Osteoblast (primary cell): Measurements from ENCODE around the gene RGS5. TPM values are rescaled to one million over a fixed set of nuclear protein-coding genes. Genes with fewer than 3 reads are reported as not detected.

Experiments used
- DNase-seq: peaks from one replicate; pipeline ENCODE4 v3.0.0; 2011; ENCODE audit warnings: low spot score, mixed read lengths; ENCODE audit not compliant: insufficient read length; ENCODE audit errors: missing footprints
- H2AFZ ChIP-seq: 2 replicates; pipeline ENCODE4 v1.6.0; 2011; ENCODE audit warnings: mild to moderate bottlenecking, low read length
- H3K27ac ChIP-seq: 2 replicates; pipeline ENCODE4 v1.5.1; 2011; ENCODE audit warnings: mild to moderate bottlenecking, low read depth, low read length, moderate library complexity
- H3K27me3 ChIP-seq: 2 replicates; pipeline ENCODE4 v1.6.0; 2012; ENCODE audit warnings: mild to moderate bottlenecking, control low read depth, inconsistent platforms, low read length, moderate library complexity; ENCODE audit not compliant: insufficient read depth
- H3K36me3 ChIP-seq: 2 replicates; pipeline ENCODE4 v1.5.1; 2011; ENCODE audit warnings: mild to moderate bottlenecking, low read length, control low read depth, moderate library complexity; ENCODE audit not compliant: insufficient read depth
- H3K4me1 ChIP-seq: 2 replicates; pipeline ENCODE4 v1.5.1; 2011; ENCODE audit warnings: mild to moderate bottlenecking, low read length, control low read depth, moderate library complexity; ENCODE audit not compliant: insufficient read depth
- H3K4me2 ChIP-seq: 2 replicates; pipeline ENCODE4 v1.6.0; 2011; ENCODE audit warnings: mild to moderate bottlenecking, low read length; ENCODE audit not compliant: insufficient read depth
- H3K4me3 ChIP-seq: fragments of 200-600 bp; sonication (generic); 3 replicates; pipeline ENCODE4 v1.5.1; 2012; ENCODE audit warnings: mild to moderate bottlenecking, low read length, inconsistent platforms; ENCODE audit not compliant: insufficient read depth
- H3K79me2 ChIP-seq: 2 replicates; pipeline ENCODE4 v1.6.0; 2012; ENCODE audit warnings: mild to moderate bottlenecking, low read length, control low read depth, inconsistent platforms; ENCODE audit not compliant: insufficient read depth
- H3K9me3 ChIP-seq: 2 replicates; pipeline ENCODE4 v1.5.1; 2011; ENCODE audit warnings: low read depth, low read length, control low read depth
- H4K20me1 ChIP-seq: 2 replicates; pipeline ENCODE4 v1.6.0; 2012; ENCODE audit warnings: mild to moderate bottlenecking, low read length, control low read depth; ENCODE audit not compliant: insufficient read depth
- CTCF ChIP-seq: IDR thresholded peaks from 2 replicates; pipeline ENCODE4 v1.5.1; 2011; ENCODE audit warnings: mild to moderate bottlenecking, low read depth, low read length, moderate library complexity; ENCODE audit errors: extremely low read depth
- total RNA-seq: library from RNA; depleted of rRNA; stranded (reverse); fragments of >200 nt; gene quantifications from 2 replicates; pipeline ENCODE4 v1.2.3, GENCODE V29; 2012

Gene RGS5
- total RNA-seq, 1 donor = 1.8 TPM

- H3K36me3 ChIP-seq = no peaks in the 10 kb centered on the region
- no peaks in the 10 kb centered on the region for H3K27me3 ChIP-seq
- H3K4me3 ChIP-seq = no peak overlapping the region
- no peaks in the 10 kb centered on the region for H4K20me1 ChIP-seq
- H3K27ac ChIP-seq = no peak overlapping the region
- no peak for DNase-seq
- H3K4me1 ChIP-seq = no peaks in the 10 kb centered on the region
- no peak overlapping the region for H2AFZ ChIP-seq
- H3K79me2 ChIP-seq = no peaks in the 10 kb centered on the region
- no peak overlapping the region for H3K4me2 ChIP-seq
- no peaks in the 10 kb centered on the region for H3K9me3 ChIP-seq
- no peak for TF ChIP-seq CTCF
These were observed 58.3 kb downstream of the RGS5 start for GRCh38 chr1:163144418-163144817.

GRCh38 chr1:163142152-163142551 lies 60.6 kb downstream of the RGS5 start:
- Histone ChIP-seq H3K27me3 (no peaks in the 10 kb centered on the region), H3K4me3 (no peak overlapping the region), H4K20me1 (no peaks in the 10 kb centered on the region), H3K79me2 (no peaks in the 10 kb centered on the region), H3K36me3 (no peaks in the 10 kb centered on the region), H2AFZ (no peak overlapping the region), H3K4me1 (no peaks in the 10 kb centered on the region), H3K4me2 (no peak overlapping the region), H3K27ac (no peak overlapping the region), H3K9me3 (no peaks in the 10 kb centered on the region)
- DNase-seq = no peak
- no peak for TF ChIP-seq CTCF

GRCh38 chr1:163141556-163141955 lies 61.2 kb downstream of the RGS5 start:
- DNase-seq = no peak
- Histone ChIP-seq H3K4me2 (no peak overlapping the region), H3K9me3 (no peaks in the 10 kb centered on the region), H3K36me3 (no peaks in the 10 kb centered on the region), H3K27me3 (no peaks in the 10 kb centered on the region), H4K20me1 (no peaks in the 10 kb centered on the region), H3K4me1 (no peaks in the 10 kb centered on the region), H3K79me2 (no peaks in the 10 kb centered on the region), H3K27ac (no peak overlapping the region), H2AFZ (no peak overlapping the region), H3K4me3 (no peak overlapping the region)
- no peak for TF ChIP-seq CTCF

GRCh38 chr1:163137556-163138265 lies 65.0 kb downstream of the RGS5 start:
- no peak for TF ChIP-seq CTCF
- Histone ChIP-seq H3K36me3 (no peaks in the 10 kb centered on the region), H3K4me1 (no peaks in the 10 kb centered on the region)

More at GRCh38 chr1:163137556-163138265, 65.0 kb downstream of the RGS5 start:
- Histone ChIP-seq H3K4me3 (no peak overlapping the region), H4K20me1 (no peaks in the 10 kb centered on the region), H3K9me3 (no peaks in the 10 kb centered on the region), H3K79me2 (no peaks in the 10 kb centered on the region), H3K4me2 (no peak overlapping the region), H3K27me3 (no peaks in the 10 kb centered on the region), H2AFZ (no peak overlapping the region), H3K27ac (no peak overlapping the region)
- DNase-seq = no peak
